HG03439 (cell line): ENCODE data around the gene SNRNP200.
A peak's percentile ranks its signal among the peaks of the same experiment; 100 is the strongest.

Experiments used
- ATAC-seq: cut with Tn5 transposase; IDR thresholded peaks from one replicate; pipeline ENCODE4 v1.9.1; 2021; ENCODE audit warnings: mild to moderate bottlenecking, moderate library complexity; ENCODE audit not compliant: unreplicated experiment

Gene SNRNP200

GRCh38 chr2:96253006-96253405, 52.3 kb downstream of the SNRNP200 start:
- ATAC-seq, result no peak

GRCh38 chr2:96252526-96252925, 52.8 kb downstream of the SNRNP200 start:
- no peak for ATAC-seq

GRCh38 chr2:96251721-96252292, 53.5 kb downstream of the SNRNP200 start:
- ATAC-seq, result no peak

DNA sequence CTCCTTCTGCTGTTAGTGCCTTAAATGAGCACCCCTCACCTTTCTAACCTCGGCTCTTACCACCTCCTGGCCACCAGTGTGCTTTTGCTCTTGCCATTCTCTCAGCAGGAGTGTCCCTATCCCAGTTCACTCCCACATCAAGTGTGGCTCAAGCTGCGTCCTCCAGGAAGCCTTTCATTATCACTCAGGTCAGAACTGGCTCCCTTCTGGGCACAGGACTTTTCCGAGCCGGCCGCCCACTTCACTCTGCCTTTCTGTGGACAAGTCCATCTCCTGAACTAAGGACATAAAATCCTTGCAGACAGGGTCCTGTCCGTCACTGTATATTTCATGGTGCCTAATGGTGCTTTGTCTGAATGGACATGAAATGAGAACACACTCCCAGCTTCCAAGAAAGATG, 55.2 kb downstream of the SNRNP200 start:
- ATAC-seq, result no peak

- no peak for ATAC-seq
Observed at GRCh38 chr2:96249654-96250053, 55.7 kb downstream of the SNRNP200 start.

- ATAC-seq, result no peak
Observed at GRCh38 chr2:96248624-96249023, 56.7 kb downstream of the SNRNP200 start.

DNA sequence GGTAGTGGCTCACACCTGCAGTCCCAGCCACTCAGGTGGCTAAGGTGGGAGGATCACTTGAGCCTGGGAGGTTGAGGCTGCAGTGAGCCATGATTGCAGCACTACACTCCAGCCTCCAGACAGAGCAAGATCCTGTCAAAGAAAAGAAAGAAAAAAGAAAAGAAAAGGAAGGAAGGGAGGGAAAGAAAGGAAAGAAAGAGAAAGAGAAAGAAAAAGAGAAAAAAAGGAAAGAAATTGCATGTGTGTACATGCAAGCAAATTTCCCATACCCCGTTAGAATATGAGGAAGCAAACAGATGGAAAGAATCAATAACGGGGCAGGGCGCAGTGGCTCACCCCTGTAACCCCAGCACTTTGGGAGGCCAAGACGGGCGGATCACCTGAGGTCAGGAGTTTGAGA, 57.5 kb downstream of the SNRNP200 start:
- ATAC-seq, result no peak

DNA sequence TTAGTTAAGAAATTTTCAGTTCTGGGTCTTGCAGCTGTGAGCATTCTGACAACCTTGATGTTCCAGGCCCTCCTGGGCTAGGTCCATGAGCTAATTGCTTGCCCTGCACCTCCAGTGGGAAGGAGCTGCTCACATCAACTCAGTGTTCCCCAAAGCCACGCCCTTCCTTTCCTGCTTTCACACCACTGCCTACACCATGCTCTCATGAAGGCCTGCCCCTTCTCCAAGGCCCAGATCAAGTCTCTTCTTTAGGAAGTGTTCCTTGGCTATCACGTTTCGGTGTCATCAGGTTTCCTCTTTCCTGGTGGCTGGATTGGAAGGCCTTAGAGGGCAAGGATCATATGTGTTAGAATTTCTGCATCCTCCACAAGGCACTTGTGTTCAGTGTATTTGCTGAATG, 58.3 kb downstream of the SNRNP200 start:
- no peak for ATAC-seq

- no peak for ATAC-seq
Observed at GRCh38 chr2:96245609-96246390, 59.5 kb downstream of the SNRNP200 start.

GRCh38 chr2:96243843-96244242, 61.5 kb downstream of the SNRNP200 start:
- no peak for ATAC-seq

DNA sequence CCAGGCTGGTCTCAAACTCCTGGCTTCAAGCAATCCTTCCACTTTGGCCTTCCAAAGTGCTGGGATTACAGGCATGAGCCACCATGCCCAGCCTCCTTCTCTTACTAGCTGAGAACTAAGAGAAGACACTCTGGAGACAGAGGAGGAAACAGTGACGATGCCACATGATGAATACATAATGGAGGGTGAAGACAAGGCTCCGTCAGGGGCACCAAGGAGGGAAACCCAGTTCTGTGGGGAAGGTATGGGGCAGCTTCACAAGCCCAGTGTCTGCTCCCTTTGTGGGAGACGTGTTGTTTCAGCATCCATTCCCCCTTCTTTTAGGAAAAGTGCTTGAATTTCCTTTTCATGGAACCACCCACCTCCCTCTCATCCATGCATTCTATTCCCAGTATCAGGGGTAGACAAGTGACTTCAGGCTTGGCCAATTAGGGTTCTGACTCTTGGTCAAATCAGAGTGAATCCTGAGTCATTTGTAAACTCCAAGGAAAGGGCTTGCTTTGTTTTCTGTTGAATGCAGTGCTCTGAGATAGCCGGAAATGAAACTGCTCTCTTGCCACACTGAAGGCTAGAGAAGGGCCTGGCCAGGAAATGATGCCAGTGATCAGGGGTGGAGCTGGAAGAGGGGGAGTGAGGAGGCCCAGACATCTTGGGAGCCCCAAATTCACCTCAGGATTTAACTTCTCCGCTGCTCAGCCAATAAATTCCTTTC, 63.3 kb downstream of the SNRNP200 start:
- ATAC-seq, result peak; percentile 72

- no peak for ATAC-seq
Observed at GRCh38 chr2:96241227-96241626, 64.1 kb downstream of the SNRNP200 start.

DNA sequence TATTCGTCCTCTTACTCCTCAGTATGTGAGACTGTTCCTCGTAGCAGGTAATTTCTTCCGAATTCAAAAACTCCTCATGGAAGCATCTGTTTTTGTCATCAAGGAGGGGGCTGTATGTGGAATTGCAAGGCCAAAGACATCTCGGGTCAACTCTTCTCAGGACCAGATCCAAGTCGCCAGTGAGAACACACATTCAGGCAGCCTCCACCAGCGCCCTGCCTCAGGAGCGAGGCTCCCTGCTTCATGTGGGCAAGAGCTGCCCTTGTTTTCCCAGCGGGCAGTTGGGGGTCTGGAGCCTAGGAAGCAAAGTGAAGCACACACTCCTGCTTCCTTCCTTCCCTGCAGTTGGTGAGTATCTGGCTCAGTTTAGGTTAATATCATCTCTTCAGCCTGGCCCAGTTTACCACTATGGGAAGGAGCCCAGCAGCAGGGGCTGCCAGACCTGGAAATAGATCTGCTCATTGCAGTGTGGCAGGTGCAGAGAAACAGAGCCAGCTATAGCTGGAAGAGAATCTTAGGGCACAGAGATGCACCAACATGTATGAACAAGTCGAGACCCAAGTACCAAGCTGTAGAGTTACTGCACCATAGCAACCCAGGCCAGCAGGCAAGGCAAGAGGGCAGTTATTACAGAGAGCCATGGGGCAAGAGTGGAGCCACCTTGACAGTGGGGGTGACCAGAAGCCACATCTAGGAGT, 64.9 kb downstream of the SNRNP200 start:
- no peak for ATAC-seq

- no peak for ATAC-seq
Observed at GRCh38 chr2:96239745-96240264, 65.5 kb downstream of the SNRNP200 start.

- no peak for ATAC-seq
Observed at GRCh38 chr2:96239091-96239490, 66.3 kb downstream of the SNRNP200 start.

DNA sequence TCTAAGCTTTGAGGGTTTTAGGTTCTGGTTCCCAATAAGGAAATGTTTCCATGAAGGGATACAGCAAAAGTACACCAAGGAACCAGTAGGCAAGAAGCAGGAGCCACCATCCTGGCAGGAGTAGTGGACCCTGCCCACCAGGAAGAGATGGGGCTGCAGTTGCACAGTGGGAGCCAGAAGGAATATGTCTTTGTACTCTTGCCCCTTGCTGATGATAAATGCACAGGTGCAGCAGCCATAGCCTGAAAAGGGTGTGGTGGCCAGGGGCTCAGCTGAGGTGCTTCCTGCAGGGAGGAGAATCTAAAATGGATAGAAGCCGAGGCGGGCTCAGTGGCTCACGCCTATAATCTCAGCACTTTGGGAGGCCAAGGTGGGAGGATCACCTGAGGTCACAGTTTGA, 67.1 kb downstream of the SNRNP200 start:
- ATAC-seq, result no peak

- ATAC-seq, result no peak
Observed at GRCh38 chr2:96236882-96237281, 68.5 kb downstream of the SNRNP200 start.

DNA sequence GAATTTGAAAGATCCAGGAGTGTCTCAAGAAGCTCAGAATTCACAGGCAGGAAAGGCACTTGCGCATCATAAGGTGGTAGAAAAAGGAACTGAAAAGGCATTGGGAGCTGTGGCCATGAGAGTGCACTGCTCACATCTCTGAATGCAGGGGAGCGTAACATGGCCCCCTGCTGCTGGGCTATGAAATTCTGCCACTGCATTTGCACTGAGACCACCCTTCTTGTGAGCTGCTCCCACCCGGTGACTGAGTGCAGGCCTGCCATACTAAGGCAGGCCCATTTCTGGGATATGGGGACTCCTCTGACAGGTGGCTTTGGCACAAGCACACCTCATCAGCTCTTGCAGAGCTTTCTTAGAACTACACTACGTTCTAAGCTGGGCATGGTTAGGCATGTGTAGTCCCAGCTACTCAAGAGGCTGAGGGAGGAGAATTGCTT, 71.4 kb downstream of the SNRNP200 start:
- ATAC-seq, result peak; percentile 71

DNA sequence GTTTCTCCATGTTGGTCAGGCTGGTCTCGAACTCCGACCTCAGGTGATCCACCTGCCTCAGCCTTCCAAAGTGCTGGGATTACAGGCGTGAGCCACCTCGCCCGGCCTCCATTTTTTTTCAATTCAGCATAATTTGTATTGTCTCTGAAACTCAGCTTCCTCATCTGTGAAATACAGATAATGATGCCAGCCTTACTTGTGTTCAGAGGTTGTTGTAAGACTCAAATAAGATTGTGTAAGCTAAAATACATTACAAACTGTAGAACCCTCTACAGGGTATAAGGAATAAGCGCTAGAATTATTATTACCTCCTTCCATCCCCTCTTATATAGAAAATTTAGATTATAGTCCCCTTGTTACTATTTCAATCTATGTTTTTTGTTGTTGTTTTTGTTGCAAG, 71.9 kb downstream of the SNRNP200 start:
- no peak for ATAC-seq

GRCh38 chr2:96231316-96231715, 74.0 kb downstream of the SNRNP200 start:
- ATAC-seq, result no peak

- no peak for ATAC-seq
Observed at GRCh38 chr2:96225016-96225533, 80.3 kb downstream of the SNRNP200 start.
